T-helper 2 cell treated with Interferon-gamma antibody and Interleukin-4, amounts not matched to agents 5 μg/mL and 100 μg/mL, for 36 hours (primary cell): ENCODE measurements around the gene MRPL53.
"Not testable (repeated sequence)": the region's sequence is repeated elsewhere in the genome, so short reads cannot be mapped to it uniquely, and the experiment has no call there.

ENCODE experiments used
- DNase-seq: peaks from one replicate; pipeline ENCODE4 v3.0.0; 2021; ENCODE audit warnings: low spot score
- H3K27ac Mint-ChIP-seq: one replicate; pipeline ENCODE4 v1.8.0; 2021; ENCODE audit warnings: mild to moderate bottlenecking, mixed read lengths
- H3K27me3 Mint-ChIP-seq: one replicate; pipeline ENCODE4 v1.8.0; 2021; ENCODE audit warnings: low read depth, mixed read lengths
- H3K36me3 Mint-ChIP-seq: one replicate; pipeline ENCODE4 v1.8.0; 2021; ENCODE audit warnings: low read depth, mixed read lengths
- H3K4me1 Mint-ChIP-seq: one replicate; pipeline ENCODE4 v1.8.0; 2021; ENCODE audit warnings: low read depth, mixed read lengths
- H3K4me3 Mint-ChIP-seq: one replicate; pipeline ENCODE4 v1.8.0; 2022; ENCODE audit warnings: mild to moderate bottlenecking, moderate library complexity, mixed read lengths
- H3K9me3 Mint-ChIP-seq: one replicate; pipeline ENCODE4 v1.8.0; 2021; ENCODE audit warnings: mixed read lengths

Gene MRPL53

GRCh38 chr2:74481431-74481830 is 9.0 kb upstream of the MRPL53 start:
- Mint-ChIP-seq H3K27ac (peak overlapping the region; percentile 57), H3K36me3 (peaks cover 40% of the 10 kb centered on the region), H3K9me3 (no peaks in the 10 kb centered on the region)

GRCh38 chr2:74474899-74475298 is 2.4 kb upstream of the MRPL53 start:
- peaks cover 18% of the 10 kb centered on the region for H3K4me1 Mint-ChIP-seq
- no peak for DNase-seq
- peaks cover 41% of the 10 kb centered on the region for H3K36me3 Mint-ChIP-seq
- no peak overlapping the region for H3K4me3 Mint-ChIP-seq
- H3K9me3 Mint-ChIP-seq = no peaks in the 10 kb centered on the region
- no peak overlapping the region for H3K27ac Mint-ChIP-seq
- no peaks in the 10 kb centered on the region for H3K27me3 Mint-ChIP-seq

More at GRCh38 chr2:74481431-74481830, 9.0 kb upstream of the MRPL53 start:
- no peaks in the 10 kb centered on the region for H3K27me3 Mint-ChIP-seq
- DNase-seq = no peak
- peak overlapping the region; percentile 99 for H3K4me3 Mint-ChIP-seq
- H3K4me1 Mint-ChIP-seq = peaks cover 22% of the 10 kb centered on the region

- H3K4me1 Mint-ChIP-seq = peaks cover 18% of the 10 kb centered on the region
- no peak overlapping the region for H3K27ac Mint-ChIP-seq
- no peaks in the 10 kb centered on the region for H3K27me3 Mint-ChIP-seq
- DNase-seq = no peak
- peak overlapping the region; percentile 15 for H3K4me3 Mint-ChIP-seq
- H3K36me3 Mint-ChIP-seq = peaks cover 41% of the 10 kb centered on the region
- H3K9me3 Mint-ChIP-seq = no peaks in the 10 kb centered on the region
These were observed 2.0 kb upstream of the MRPL53 start for GRCh38 chr2:74474481-74474880.

GRCh38 chr2:74472945-74473258 is 422 bp upstream of the MRPL53 start:
- H3K27ac Mint-ChIP-seq = peak overlapping the region; percentile 98
- no peak for DNase-seq
- peaks cover 15% of the 10 kb centered on the region for H3K4me1 Mint-ChIP-seq
- peak overlapping the region; percentile 97 for H3K4me3 Mint-ChIP-seq
- no peaks in the 10 kb centered on the region for H3K27me3 Mint-ChIP-seq
- no peaks in the 10 kb centered on the region for H3K9me3 Mint-ChIP-seq
- peaks cover 37% of the 10 kb centered on the region for H3K36me3 Mint-ChIP-seq

- H3K36me3 Mint-ChIP-seq = peaks cover 32% of the 10 kb centered on the region
- no peak for DNase-seq
- peak overlapping the region; percentile 98 for H3K27ac Mint-ChIP-seq
- H3K27me3 Mint-ChIP-seq = no peaks in the 10 kb centered on the region
- peak overlapping the region; percentile 97 for H3K4me3 Mint-ChIP-seq
- no peaks in the 10 kb centered on the region for H3K9me3 Mint-ChIP-seq
- H3K4me1 Mint-ChIP-seq = peaks cover 15% of the 10 kb centered on the region
These were observed 981 bp downstream of the MRPL53 start for GRCh38 chr2:74471332-74472065.

- Mint-ChIP-seq H3K36me3 (peaks cover 32% of the 10 kb centered on the region), H3K27ac (peak overlapping the region; percentile 77), H3K4me1 (peaks cover 18% of the 10 kb centered on the region), H3K4me3 (peak overlapping the region; percentile 74)
- H3K9me3 Mint-ChIP-seq, H3K27me3 Mint-ChIP-seq, DNase-seq: not testable (repeated sequence)
These were observed 1.7 kb downstream of the MRPL53 start for GRCh38 chr2:74470742-74471141.

- Mint-ChIP-seq H3K27me3 (no peaks in the 10 kb centered on the region), H3K36me3 (peaks cover 14% of the 10 kb centered on the region)
These were observed 8.1 kb downstream of the MRPL53 start for GRCh38 chr2:74464406-74464805.

GRCh38 chr2:74462786-74463105 is 9.7 kb downstream of the MRPL53 start:
- peak overlapping the region; percentile 58 for H3K4me3 Mint-ChIP-seq
- H3K27ac Mint-ChIP-seq = peak overlapping the region; percentile 8

More at GRCh38 chr2:74464406-74464805, 8.1 kb downstream of the MRPL53 start:
- Mint-ChIP-seq H3K27ac (peak overlapping the region; percentile 81), H3K4me3 (peak overlapping the region; percentile 89), H3K4me1 (peaks cover 15% of the 10 kb centered on the region), H3K9me3 (no peaks in the 10 kb centered on the region)
- DNase-seq = no peak

GRCh38 chr2:74462054-74462785 is 10.3 kb downstream of the MRPL53 start:
- H3K27me3 Mint-ChIP-seq = no peaks in the 10 kb centered on the region
- H3K36me3 Mint-ChIP-seq = peaks cover 17% of the 10 kb centered on the region
- DNase-seq = no peak
- peaks cover 21% of the 10 kb centered on the region for H3K4me1 Mint-ChIP-seq
- H3K27ac Mint-ChIP-seq = no peak overlapping the region
- H3K9me3 Mint-ChIP-seq = no peaks in the 10 kb centered on the region
- no peak overlapping the region for H3K4me3 Mint-ChIP-seq

More at GRCh38 chr2:74462786-74463105, 9.7 kb downstream of the MRPL53 start:
- peaks cover 20% of the 10 kb centered on the region for H3K4me1 Mint-ChIP-seq
- H3K36me3 Mint-ChIP-seq = peaks cover 16% of the 10 kb centered on the region
- DNase-seq = no peak
- H3K9me3 Mint-ChIP-seq = no peaks in the 10 kb centered on the region
- H3K27me3 Mint-ChIP-seq = no peaks in the 10 kb centered on the region

GRCh38 chr2:74461187-74462053 is 11.1 kb downstream of the MRPL53 start:
- Mint-ChIP-seq H3K4me3 (no peak overlapping the region), H3K36me3 (peaks cover 21% of the 10 kb centered on the region), H3K4me1 (peaks cover 27% of the 10 kb centered on the region), H3K9me3 (no peaks in the 10 kb centered on the region), H3K27me3 (no peaks in the 10 kb centered on the region), H3K27ac (peak overlapping the region; percentile 45)
- DNase-seq = no peak

- Mint-ChIP-seq H3K36me3 (peaks cover 24% of the 10 kb centered on the region), H3K4me3 (peak overlapping the region; percentile 93), H3K4me1 (peaks cover 34% of the 10 kb centered on the region), H3K27ac (peak overlapping the region; percentile 76)
- H3K27me3 Mint-ChIP-seq, H3K9me3 Mint-ChIP-seq, DNase-seq: not testable (repeated sequence)
These were observed 12.3 kb downstream of the MRPL53 start for GRCh38 chr2:74460187-74460586.

- not testable (repeated sequence) for DNase-seq, H3K27me3 Mint-ChIP-seq, H3K9me3 Mint-ChIP-seq
- H3K27ac Mint-ChIP-seq = peak overlapping the region; percentile 76
- H3K4me1 Mint-ChIP-seq = peaks cover 38% of the 10 kb centered on the region
- H3K4me3 Mint-ChIP-seq = peak overlapping the region; percentile 93
- peaks cover 28% of the 10 kb centered on the region for H3K36me3 Mint-ChIP-seq
These were observed 12.9 kb downstream of the MRPL53 start for GRCh38 chr2:74459503-74460118.

- Mint-ChIP-seq H3K9me3 (no peaks in the 10 kb centered on the region), H3K36me3 (peaks cover 28% of the 10 kb centered on the region), H3K27me3 (no peaks in the 10 kb centered on the region), H3K27ac (peak overlapping the region; percentile 98), H3K4me3 (peak overlapping the region; percentile 93), H3K4me1 (peaks cover 43% of the 10 kb centered on the region)
- DNase-seq = no peak
These were observed 13.5 kb downstream of the MRPL53 start for GRCh38 chr2:74458938-74459363.
